Neural progenitor cell (in vitro differentiated cells): ENCODE measurements around the gene PRRG2.

ENCODE experiments used
- EZH2 ChIP-seq: fragments of 200-600 bp; sonication (generic); IDR thresholded peaks from 2 replicates; pipeline ENCODE4 v1.6.1; 2017; ENCODE audit warnings: antibody characterized with exemption, mild to moderate bottlenecking, moderate library complexity
- EZH2phosphoT487 ChIP-seq: fragments of 200-600 bp; sonication (generic); IDR thresholded peaks from 2 replicates; pipeline ENCODE4 v1.6.1; 2017; ENCODE audit warnings: antibody characterized with exemption
- TF ChIP-seq, protein P1 (sequence below): fragments of 200-600 bp; sonication (generic); IDR thresholded peaks from 2 replicates; pipeline ENCODE4 v1.5.1; 2017; ENCODE audit warnings: antibody characterized with exemption, mild to moderate bottlenecking

DNA sequence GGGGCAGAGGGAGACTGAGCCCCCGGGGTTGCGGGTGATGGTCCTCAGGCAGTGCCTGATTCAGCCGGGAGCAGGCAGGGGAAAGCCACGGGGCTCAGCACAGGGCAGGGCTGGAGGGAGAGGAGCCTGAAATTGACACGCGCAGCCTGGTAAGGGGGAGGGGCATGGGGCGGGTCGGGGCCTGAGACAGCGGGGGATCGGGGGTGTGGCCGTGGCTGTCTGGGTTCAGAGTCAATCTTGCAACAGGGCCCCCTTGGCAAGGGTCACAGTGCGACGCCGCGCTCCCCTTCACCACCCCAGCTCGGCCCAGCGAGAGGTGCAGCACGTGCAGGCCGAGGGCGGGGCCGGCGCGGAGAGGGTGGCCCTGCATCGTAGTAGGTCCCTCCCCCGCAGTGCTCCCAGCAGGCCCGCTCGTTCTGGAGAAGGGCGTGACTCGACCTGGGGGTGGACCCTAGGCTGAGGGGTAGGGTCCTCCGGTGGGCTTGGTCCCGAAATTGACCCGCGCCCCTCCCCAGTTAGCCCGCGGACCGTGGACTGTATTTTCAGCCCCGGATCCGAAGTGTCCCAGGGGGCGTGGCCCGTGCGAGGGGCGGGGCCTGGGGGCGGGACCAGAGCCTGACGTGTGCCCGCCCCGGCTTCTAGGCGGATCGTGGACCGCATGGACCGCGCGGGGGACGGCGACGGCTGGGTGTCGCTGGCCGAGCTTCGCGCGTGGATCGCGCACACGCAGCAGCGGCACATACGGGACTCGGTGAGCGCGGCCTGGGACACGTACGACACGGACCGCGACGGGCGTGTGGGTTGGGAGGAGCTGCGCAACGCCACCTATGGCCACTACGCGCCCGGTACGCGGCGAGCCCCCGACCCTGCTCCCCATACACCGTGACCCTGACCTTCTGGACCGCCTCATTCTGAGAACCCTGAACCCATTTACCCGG lies 47.3 kb upstream of the PRRG2 start:
- TF ChIP-seq, protein P1, sequence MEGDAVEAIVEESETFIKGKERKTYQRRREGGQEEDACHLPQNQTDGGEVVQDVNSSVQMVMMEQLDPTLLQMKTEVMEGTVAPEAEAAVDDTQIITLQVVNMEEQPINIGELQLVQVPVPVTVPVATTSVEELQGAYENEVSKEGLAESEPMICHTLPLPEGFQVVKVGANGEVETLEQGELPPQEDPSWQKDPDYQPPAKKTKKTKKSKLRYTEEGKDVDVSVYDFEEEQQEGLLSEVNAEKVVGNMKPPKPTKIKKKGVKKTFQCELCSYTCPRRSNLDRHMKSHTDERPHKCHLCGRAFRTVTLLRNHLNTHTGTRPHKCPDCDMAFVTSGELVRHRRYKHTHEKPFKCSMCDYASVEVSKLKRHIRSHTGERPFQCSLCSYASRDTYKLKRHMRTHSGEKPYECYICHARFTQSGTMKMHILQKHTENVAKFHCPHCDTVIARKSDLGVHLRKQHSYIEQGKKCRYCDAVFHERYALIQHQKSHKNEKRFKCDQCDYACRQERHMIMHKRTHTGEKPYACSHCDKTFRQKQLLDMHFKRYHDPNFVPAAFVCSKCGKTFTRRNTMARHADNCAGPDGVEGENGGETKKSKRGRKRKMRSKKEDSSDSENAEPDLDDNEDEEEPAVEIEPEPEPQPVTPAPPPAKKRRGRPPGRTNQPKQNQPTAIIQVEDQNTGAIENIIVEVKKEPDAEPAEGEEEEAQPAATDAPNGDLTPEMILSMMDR: peak; percentile 50
- TF ChIP-seq EZH2: peak; percentile 39
- TF ChIP-seq EZH2phosphoT487: peak; percentile 1
